H1 (cell line): Measurements from ENCODE around the gene TMPRSS4. TPM values are rescaled to one million over a fixed set of nuclear protein-coding genes. Genes with fewer than 3 reads are reported as not detected.

Experiments
- CTCF ChIA-PET: fragments of 300-600 bp; sonication (Branson Sonifier 250); formaldehyde crosslinking; loops from one replicate; lab custom pipeline; 2021; ENCODE audit not compliant: partially characterized antibody; lab: Charles Lee
- POLR2A ChIA-PET: fragments of 300-600 bp; sonication (Branson Sonifier 250); formaldehyde crosslinking; loops from one replicate; lab custom pipeline; 2021; ENCODE audit warnings: inconsistent platforms; ENCODE audit not compliant: partially characterized antibody; lab: Charles Lee
- DNase-seq, 2 experiments: peaks; one replicate each; pipeline versions ENCODE4 v3.0.0 to v3.0.0-alpha.2; 2010 to 2022; ENCODE audit warnings: low spot score in 2 of 2, low read depth in 1 of 2, mixed read lengths in 1 of 2
- FAIRE-seq: peaks from 2 replicates; lab custom pipeline; 2011; peaks lifted over from hg19 to GRCh38; lab: Jason Lieb, UNC
- H2AFZ ChIP-seq: 2 replicates; pipeline ENCODE4 v1.8.1; 2012; ENCODE audit warnings: low read length, inconsistent platforms
- H2AK5ac ChIP-seq: 2 replicates; pipeline ENCODE4 v1.6.1; 2013; ENCODE audit warnings: low read depth, low read length
- H2BK120ac ChIP-seq: replicated peaks from 2 replicates; pipeline ENCODE3; 2013; ENCODE audit warnings: low read depth, low read length, inconsistent platforms
- H2BK12ac ChIP-seq: 2 replicates; pipeline ENCODE4 v1.6.1; 2013; ENCODE audit warnings: low read depth, low read length
- H2BK15ac ChIP-seq: 2 replicates; pipeline ENCODE4 v1.6.1; 2013; ENCODE audit warnings: low read length
- H2BK20ac ChIP-seq: 2 replicates; pipeline ENCODE4 v1.6.1; 2013; ENCODE audit warnings: low read length
- H2BK5ac ChIP-seq: 2 replicates; pipeline ENCODE4 v1.6.1; 2013; ENCODE audit warnings: low read depth, low read length
- H3K14ac ChIP-seq: 2 replicates; pipeline ENCODE4 v1.6.1; 2013; ENCODE audit warnings: inconsistent platforms; ENCODE audit not compliant: insufficient read length
- H3K18ac ChIP-seq: 2 replicates; pipeline ENCODE4 v1.6.1; 2013; ENCODE audit warnings: low read length; ENCODE audit errors: extremely low read depth
- H3K23ac ChIP-seq: 2 replicates; pipeline ENCODE4 v1.6.1; 2013; ENCODE audit warnings: inconsistent platforms; ENCODE audit not compliant: insufficient read length
- H3K23me2 ChIP-seq: 2 replicates; pipeline ENCODE4 v1.6.1; 2013; ENCODE audit warnings: low read depth, low read length
- H3K27ac ChIP-seq: 2 replicates; pipeline ENCODE4 v1.6.1; 2011; ENCODE audit warnings: low read depth, low read length, inconsistent platforms
- H3K27me3 ChIP-seq, 4 experiments: replicated peaks in 1 of 4; 1 replicate in 1 of 4; 2 replicates in 3 of 4; pipeline versions ENCODE4 v1.6.1 to v1.8.1; 2011 to 2013; ENCODE audit warnings: low read length in 3 of 4, mild to moderate bottlenecking in 3 of 4, inconsistent platforms in 2 of 4, mixed read lengths in 2 of 4, moderate library complexity in 1 of 4; ENCODE audit not compliant: control insufficient read depth in 3 of 4, insufficient read depth in 3 of 4; ENCODE audit errors: extremely low read depth in 1 of 4
- H3K36me3 ChIP-seq, 4 experiments: 2 replicates each; pipeline versions ENCODE4 v1.6.1 to v1.8.1; 2011 to 2013; ENCODE audit warnings: mild to moderate bottlenecking in 4 of 4, low read length in 3 of 4, moderate library complexity in 2 of 4, control low read depth in 1 of 4, inconsistent platforms in 1 of 4; ENCODE audit not compliant: insufficient read depth in 4 of 4, control insufficient read depth in 2 of 4
- H3K4ac ChIP-seq: replicated peaks from 2 replicates; pipeline ENCODE3; 2013; ENCODE audit warnings: low read length, low read depth, mixed read lengths, inconsistent platforms; ENCODE audit not compliant: insufficient read length
- H3K4me1 ChIP-seq, 4 experiments: replicated peaks in 1 of 4; 1 replicate in 1 of 4; 2 replicates in 3 of 4; pipeline versions ENCODE4 v1.6.1 to v1.8.1; 2011 to 2013; ENCODE audit warnings: low read length in 3 of 4, inconsistent platforms in 2 of 4, mixed read lengths in 1 of 4; ENCODE audit not compliant: insufficient read depth in 4 of 4, control insufficient read depth in 3 of 4
- H3K4me2 ChIP-seq, 2 experiments: 2 replicates each; pipeline versions ENCODE4 v1.6.1 to v1.8.1; 2011 to 2013; ENCODE audit warnings: low read depth in 2 of 2, low read length in 2 of 2, control low read depth in 1 of 2, inconsistent platforms in 1 of 2, mild to moderate bottlenecking in 1 of 2; ENCODE audit not compliant: insufficient read depth in 1 of 2
- H3K4me3 ChIP-seq, 4 experiments: fragments of 200-600, 300-600 bp in 1 of 4; sonication (generic), shearing (Covaris generic), sonication (Bioruptor Twin) in 1 of 4; 2 replicates each; pipeline versions ENCODE4 v1.5.1 to v1.8.1; 2011 to 2016; ENCODE audit warnings: low read length in 4 of 4, low read depth in 3 of 4, control low read depth in 2 of 4, inconsistent platforms in 2 of 4, mild to moderate bottlenecking in 2 of 4, mixed read lengths in 1 of 4, moderate library complexity in 1 of 4; ENCODE audit not compliant: insufficient read depth in 2 of 4; ENCODE audit errors: extremely low read depth in 1 of 4
- H3K56ac ChIP-seq: replicated peaks from 2 replicates; pipeline ENCODE3; 2013; ENCODE audit warnings: low read depth, mild to moderate bottlenecking, mixed read lengths, low read length, inconsistent platforms; ENCODE audit not compliant: insufficient read length
- H3K79me1 ChIP-seq: 2 replicates; pipeline ENCODE4 v1.6.1; 2013; ENCODE audit warnings: low read depth, low read length, control low read depth
- H3K79me2 ChIP-seq, 2 experiments: 2 replicates each; pipeline versions ENCODE4 v1.6.1 to v1.8.1; 2012 to 2013; ENCODE audit warnings: low read length in 2 of 2, mild to moderate bottlenecking in 2 of 2, inconsistent platforms in 1 of 2; ENCODE audit not compliant: insufficient read depth in 2 of 2, control insufficient read depth in 1 of 2
- H3K9ac ChIP-seq, 4 experiments: replicated peaks in 1 of 4; 1 replicate in 1 of 4; 2 replicates in 3 of 4; pipeline versions ENCODE4 v1.6.1 to v1.8.1; 2011 to 2013; ENCODE audit warnings: low read depth in 3 of 4, low read length in 3 of 4, control low read depth in 2 of 4, mild to moderate bottlenecking in 2 of 4, moderate library complexity in 2 of 4, inconsistent platforms in 1 of 4; ENCODE audit errors: extremely low read depth in 1 of 4
- H3K9me3 ChIP-seq, 2 experiments: 2 replicates each; pipeline versions ENCODE4 v1.6.1 to v1.8.1; 2012 to 2013; ENCODE audit warnings: mild to moderate bottlenecking in 2 of 2, moderate library complexity in 2 of 2, control low read depth in 1 of 2, inconsistent platforms in 1 of 2, low read depth in 1 of 2, low read length in 1 of 2, mixed read lengths in 1 of 2; ENCODE audit not compliant: insufficient read depth in 2 of 2
- H4K20me1 ChIP-seq, 2 experiments: replicated peaks in 1 of 2; 2 replicates each; pipeline versions ENCODE3 to v1.8.1; 2011 to 2013; ENCODE audit warnings: inconsistent platforms in 2 of 2, low read length in 2 of 2, mild to moderate bottlenecking in 1 of 2; ENCODE audit not compliant: insufficient read depth in 2 of 2, control insufficient read depth in 1 of 2
- H4K5ac ChIP-seq: 2 replicates; pipeline ENCODE4 v1.6.1; 2013; ENCODE audit warnings: low read length, low read depth, mixed read lengths, inconsistent platforms; ENCODE audit not compliant: insufficient read length
- H4K8ac ChIP-seq: 2 replicates; pipeline ENCODE4 v1.8.0; 2013; ENCODE audit warnings: mild to moderate bottlenecking, moderate library complexity, low read length, inconsistent platforms; ENCODE audit not compliant: insufficient read depth; ENCODE audit errors: extremely low read depth
- H4K91ac ChIP-seq: replicated peaks from 2 replicates; pipeline ENCODE3; 2013; ENCODE audit warnings: low read length, mixed read lengths, inconsistent platforms; ENCODE audit not compliant: insufficient read length
- CHD1 ChIP-seq: IDR thresholded peaks from 2 replicates; pipeline ENCODE4 v1.6.1; 2012; ENCODE audit warnings: low read depth, low read length, improper control_type of control experiment
- CTBP2 ChIP-seq: IDR thresholded peaks from 2 replicates; pipeline ENCODE4 v1.7.0; 2011; ENCODE audit warnings: borderline replicate concordance, mild to moderate bottlenecking, moderate library complexity, mixed read lengths, low read length; ENCODE audit not compliant: insufficient read depth, insufficient read length
- EZH2 ChIP-seq: fragments of 200-600 bp; sonication (generic); IDR thresholded peaks from 2 replicates; pipeline ENCODE4 v1.7.1; 2012; ENCODE audit warnings: low read depth, mild to moderate bottlenecking, moderate library complexity, low read length, inconsistent platforms; ENCODE audit not compliant: severe bottlenecking
- HDAC2 ChIP-seq, 2 experiments: fragments of 300-600 bp in 1 of 2; sonication (generic) in 1 of 2; IDR thresholded peaks; 2 replicates each; pipeline ENCODE4 v1.6.1; 2011 to 2012; ENCODE audit warnings: low read depth in 2 of 2, low read length in 2 of 2, mild to moderate bottlenecking in 2 of 2, moderate library complexity in 2 of 2, borderline replicate concordance in 1 of 2, inconsistent platforms in 1 of 2
- HDAC6 ChIP-seq: IDR thresholded peaks from one replicate; pipeline ENCODE4 v1.7.1; 2012; ENCODE audit warnings: low read depth, mild to moderate bottlenecking, inconsistent platforms, low read length, moderate library complexity
- JUN ChIP-seq: IDR thresholded peaks from 2 replicates; pipeline ENCODE4 v1.6.1; 2011; ENCODE audit warnings: low read depth, mild to moderate bottlenecking, improper control_type of control experiment, low read length
- NRF1 ChIP-seq: IDR thresholded peaks from 2 replicates; pipeline ENCODE4 v1.6.1; 2011; ENCODE audit warnings: mild to moderate bottlenecking, low read depth, low read length, improper control_type of control experiment
- SIRT6 ChIP-seq: IDR thresholded peaks from one replicate; pipeline ENCODE4 v1.7.1; 2012; ENCODE audit warnings: low read length, inconsistent platforms
- SIX5 ChIP-seq: IDR thresholded peaks from 2 replicates; pipeline ENCODE4 v1.6.1; 2011; ENCODE audit warnings: mild to moderate bottlenecking, low read depth, low read length
- SP4 ChIP-seq: IDR thresholded peaks from 2 replicates; pipeline ENCODE4 v1.6.1; 2012; ENCODE audit warnings: low read length, inconsistent platforms
- SUZ12 ChIP-seq: fragments of 200-600 bp; sonication (generic); IDR thresholded peaks from 2 replicates; pipeline ENCODE4 v1.6.1; 2012; ENCODE audit warnings: mild to moderate bottlenecking, inconsistent platforms, low read length, moderate library complexity, mixed read lengths
- TAF1 ChIP-seq: IDR thresholded peaks from 2 replicates; pipeline ENCODE4 v1.6.1; 2011; ENCODE audit warnings: mild to moderate bottlenecking, low read depth, low read length
- TCF12 ChIP-seq: IDR thresholded peaks from 2 replicates; pipeline ENCODE4 v1.6.1; 2011; ENCODE audit warnings: low read depth, mild to moderate bottlenecking, low read length
- WGBS, 2 experiments: shearing (Covaris generic) in 1 of 2; methylation state at CpG; one replicate each; pipeline versions ENCODE4 v1.1.6 to v1.1.7; 2013 to 2015; ENCODE audit warnings: low lambda C conversion rate in 2 of 2, mixed read lengths in 2 of 2, inconsistent platforms in 1 of 2, low coverage in 1 of 2, missing lambda C conversion rate in 1 of 2; ENCODE audit not compliant: insufficient replicate concordance in 2 of 2, insufficient coverage in 1 of 2, insufficient read length in 1 of 2; ENCODE audit errors: extremely low coverage in 1 of 2, missing lambda C conversion rate in 1 of 2; 5-methylcytosine and 5-hydroxymethylcytosine counted together
- polyA plus RNA-seq, 7 experiments: library from polyadenylated mRNA; depleted of rRNA in 3 of 7; stranded (reverse) in 5 of 7; unstranded in 2 of 7; fragments of >200 nt in 5 of 7; fragments of 200-250 nt in 2 of 7; gene quantifications; 1 replicate in 5 of 7; 2 replicates in 1 of 7; 4 replicates in 1 of 7; pipeline versions ENCODE4 v1.2.1 to v1.2.3, GENCODE V29; 2011 to 2013; ENCODE audit warnings: missing spikeins in 2 of 7, mixed read lengths in 2 of 7
- total RNA-seq: library from RNA; stranded (reverse); fragmentation: NEBNext Ultra II Directional; extraction: Animal tissue kit (Norgen Biotek cat#: 25700); gene quantifications from 2 replicates; pipeline ENCODE4 v1.2.1, GENCODE V29; 2021
- TF ChIP-seq, protein P1 (sequence below): IDR thresholded peaks from 2 replicates; pipeline ENCODE4 v1.6.1; 2011; ENCODE audit warnings: low read depth, mild to moderate bottlenecking, low read length; ENCODE audit not compliant: insufficient read depth

TMPRSS4 gene
- total and polyA plus RNA-seq, 2 of the 8 experiments (the other 6 are each of a cell fraction or from before 2014, with no cell fraction given) = 0.11 to 0.58 TPM

DNA sequence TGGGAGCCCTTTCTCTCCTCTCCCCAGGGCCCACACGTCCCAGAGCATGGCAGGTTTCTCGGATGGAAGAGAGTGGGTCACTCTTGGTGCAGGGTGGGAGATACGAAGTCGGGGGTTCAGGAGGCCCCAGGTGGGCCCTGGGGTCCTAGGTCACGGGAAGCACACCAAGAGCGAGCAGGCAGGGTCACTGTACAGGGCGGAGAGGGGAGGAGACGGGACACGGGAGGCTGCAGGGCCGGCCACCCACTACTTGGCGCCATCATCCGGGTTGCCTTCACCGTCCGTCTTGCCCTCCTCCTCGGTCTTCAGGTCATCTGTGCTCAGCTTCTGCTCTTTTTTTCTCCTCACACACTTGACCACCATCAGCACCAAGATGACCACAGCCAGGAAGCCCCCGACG lies 89.8 kb downstream of the TMPRSS4 start:
- no peak overlapping the region for H3K56ac ChIP-seq
- TF ChIP-seq NRF1 = no peak
- no peak for TF ChIP-seq HDAC6
- no peak for TF ChIP-seq JUN
- TF ChIP-seq CTBP2 = no peak
- TF ChIP-seq TAF1 = no peak
- no peak for TF ChIP-seq HDAC2 (IDR thresholded peaks at IDR 0.05; ENCODE audit: borderline replicate concordance in 1 of 2, low read depth in 2 of 2, low read length in 2 of 2)
- no peak for TF ChIP-seq SIX5
- no peak for TF ChIP-seq EZH2
- no peak for TF ChIP-seq CHD1
- TF ChIP-seq, protein P1, sequence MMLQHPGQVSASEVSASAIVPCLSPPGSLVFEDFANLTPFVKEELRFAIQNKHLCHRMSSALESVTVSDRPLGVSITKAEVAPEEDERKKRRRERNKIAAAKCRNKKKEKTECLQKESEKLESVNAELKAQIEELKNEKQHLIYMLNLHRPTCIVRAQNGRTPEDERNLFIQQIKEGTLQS = no peak
- TF ChIP-seq SUZ12 = no peak
- no peak for TF ChIP-seq SIRT6
- TF ChIP-seq SP4 = no peak
- no peak for TF ChIP-seq TCF12

More for the DNA sequence above, 89.8 kb downstream of the TMPRSS4 start:
- Histone ChIP-seq H3K27ac (no peak overlapping the region), H3K18ac (no peak overlapping the region), H4K5ac (no peak overlapping the region), H3K23me2 (peaks cover 2% of the 10 kb centered on the region; the same call in 1 of the 2 replicates), H2BK5ac (0 out of 2 replicates have a peak overlapping the region, but pooled peaks have one; percentile 4), H3K4ac (no peak overlapping the region), H3K4me3 (no peak overlapping the region), H3K79me2 (no peaks in the 10 kb centered on the region), H2BK12ac (no peak overlapping the region), H4K8ac (no peak overlapping the region), H4K20me1 (no peaks in the 10 kb centered on the region), H3K9me3 (no peaks in the 10 kb centered on the region), H2AK5ac (no peak overlapping the region), H4K91ac (no peak overlapping the region), H3K4me1 (peaks cover 2 to 16% (median 7%) of the 10 kb centered on the region in 4 experiments), H3K4me2 (no peak overlapping the region), H3K27me3 (peaks cover 6 to 61% (median 30%) of the 10 kb centered on the region in 4 experiments), H3K23ac (no peak overlapping the region), H2BK15ac (0 out of 2 replicates have a peak overlapping the region, but pooled peaks have one; percentile 29), H3K14ac (no peak overlapping the region), H2BK20ac (no peak overlapping the region), H3K36me3 (no peaks in the 10 kb centered on the region), H2AFZ (no peak overlapping the region), H2BK120ac (no peak overlapping the region), H3K9ac (no peak overlapping the region), H3K79me1 (no peaks in the 10 kb centered on the region)
- POLR2A ChIA-PET = interaction anchor here (1.2 to 3.2 kb wide), 2 partner anchors 10 kb away, joined by 5 to 15 read pairs; no protein-coding TSS in a partner anchor
- DNase-seq = no peak
- CTCF ChIA-PET = interaction anchor here (1.0 to 8.7 kb wide), 6 partner anchors 10 to 342 kb away, joined by 3 to 245 read pairs (median 4); partner anchors contain the start of genes FXYD2 and SCN4B
- whole genome bisulfite sequencing, 2 experiments = 95% methylated on average over 13 of the region's 17 CpGs; no CpG with 5 or more reads in 1 of the 2 experiments
- no peak for FAIRE-seq
